HepG2 (cell line): ENCODE data around the gene ELAVL2. TPM values are rescaled to one million over a fixed set of nuclear protein-coding genes. Genes with fewer than 3 reads are reported as not detected.

Source experiments
- ATAC-seq: fragments of 200-7000 bp; cut with Tn5 transposase; 3 replicates; pipeline ENCODE4 v1.9.1; 2020; ENCODE audit warnings: mild to moderate bottlenecking, moderate library complexity
- BruUV-seq: library from RNA; stranded (reverse); fragments of 400-500 nt; replicated peaks from 2 replicates; lab custom pipeline; 2021; lab: Mats Ljungman, UMichigan
- CTCF ChIA-PET: fragments of 300-600 bp; formaldehyde crosslinking; extraction: SDS; loops from one replicate; lab custom pipeline; 2021; ENCODE audit warnings: low total read pairs, inconsistent platforms, low intra/inter-chr PET ratio; lab: Yijun Ruan, JAX
- POLR2A ChIA-PET: fragments of 350-600 bp; sonication (Branson Sonifier 250); formaldehyde crosslinking; loops from one replicate; lab custom pipeline; 2020; ENCODE audit warnings: antibody characterized with exemption, inconsistent platforms; lab: Yijun Ruan, JAX
- DNase-seq: peaks from one replicate; pipeline ENCODE4 v3.0.0-alpha.2; 2015; ENCODE audit warnings: low spot score
- FAIRE-seq: peaks from 3 replicates; lab custom pipeline; 2011; peaks lifted over from hg19 to GRCh38; lab: Jason Lieb, UNC
- H2AFZ ChIP-seq: one replicate; pipeline ENCODE4 v1.6.1; 2011; ENCODE audit warnings: low read length, inconsistent platforms
- H3K27ac ChIP-seq: fragments of 300-600 bp; 3 replicates; pipeline ENCODE4 v1.8.0; 2011; ENCODE audit warnings: mixed run types, mild to moderate bottlenecking, mixed read lengths, low read length, inconsistent platforms; ENCODE audit not compliant: insufficient read depth; ENCODE audit errors: extremely low read length
- H3K27me3 ChIP-seq, 2 experiments: fragments of 200-600 bp in 1 of 2; 2 replicates in 1 of 2; 3 replicates in 1 of 2; pipeline versions ENCODE4 v1.6.0 to v1.8.0; 2011; ENCODE audit warnings: low read length in 2 of 2, mild to moderate bottlenecking in 2 of 2, moderate library complexity in 2 of 2, inconsistent platforms in 1 of 2; ENCODE audit not compliant: insufficient read depth in 2 of 2, control insufficient read depth in 1 of 2
- H3K36me3 ChIP-seq, 2 experiments: fragments of 200-600 bp in 1 of 2; replicated peaks in 1 of 2; 2 replicates in 1 of 2; 3 replicates in 1 of 2; pipeline versions ENCODE4 v1.5.1 to v1.8.0; 2011; ENCODE audit warnings: low read length in 2 of 2, inconsistent platforms in 1 of 2; ENCODE audit not compliant: insufficient read depth in 2 of 2, control insufficient read depth in 1 of 2
- H3K4me1 ChIP-seq: 2 replicates; pipeline ENCODE4 v1.5.1; 2012; ENCODE audit warnings: low read length, inconsistent platforms; ENCODE audit not compliant: insufficient read depth
- H3K4me2 ChIP-seq: 2 replicates; pipeline ENCODE4 v1.6.0; 2011; ENCODE audit warnings: low read depth, low read length, inconsistent platforms
- H3K4me3 ChIP-seq, 3 experiments: fragments of 200-600 bp in 1 of 3; sonication (generic), shearing (Covaris generic) in 1 of 3; replicated peaks in 1 of 3; 2 replicates each; pipeline ENCODE4 v1.5.1; 2011 to 2016; ENCODE audit warnings: low read length in 3 of 3, inconsistent platforms in 2 of 3, low read depth in 2 of 3, mild to moderate bottlenecking in 2 of 3, control low read depth in 1 of 3, mixed read lengths in 1 of 3; ENCODE audit not compliant: insufficient read depth in 1 of 3
- H3K79me2 ChIP-seq: one replicate; pipeline ENCODE4 v1.6.1; 2011; ENCODE audit warnings: low read length, inconsistent platforms; ENCODE audit not compliant: insufficient read depth
- H3K9ac ChIP-seq: 2 replicates; pipeline ENCODE4 v1.6.0; 2011; ENCODE audit warnings: mild to moderate bottlenecking, low read depth, low read length, inconsistent platforms; ENCODE audit not compliant: insufficient read depth
- H3K9me3 ChIP-seq: 2 replicates; pipeline ENCODE4 v1.5.1; 2012; ENCODE audit warnings: mild to moderate bottlenecking, low read length
- H4K20me1 ChIP-seq: 2 replicates; pipeline ENCODE4 v1.6.0; 2011; ENCODE audit warnings: inconsistent platforms, mild to moderate bottlenecking, low read length, moderate library complexity; ENCODE audit not compliant: insufficient read depth
- ELK4 ChIP-seq: sonication (generic); formaldehyde crosslinking; IDR thresholded peaks from 2 replicates; pipeline ENCODE4 v1.9.0; 2021; ENCODE audit warnings: missing genetic modification reagents, borderline replicate concordance
- MNT ChIP-seq: fragments of 450-650 bp; IDR thresholded peaks from 2 replicates; pipeline ENCODE4 v1.6.1; 2016
- PHF20 ChIP-seq: sonication (generic); formaldehyde crosslinking; IDR thresholded peaks from 2 replicates; pipeline ENCODE4 v1.5.0; 2020; ENCODE audit warnings: mild to moderate bottlenecking, missing genetic modification reagents
- SUZ12 ChIP-seq: fragments of 150-350 bp; IDR thresholded peaks from 2 replicates; pipeline ENCODE4 v1.6.1; 2014; ENCODE audit warnings: low read depth, low read length
- ZFAT ChIP-seq: sonication (generic); formaldehyde crosslinking; conservative IDR thresholded peaks from 2 replicates; pipeline ENCODE4 v1.8.1; 2023; ENCODE audit warnings: missing genetic modification reagents, inconsistent platforms
- ZNF354B ChIP-seq: sonication (generic); formaldehyde crosslinking; IDR thresholded peaks from 2 replicates; pipeline ENCODE4 v1.8.0; 2022; ENCODE audit warnings: mild to moderate bottlenecking, missing genetic modification reagents
- ZNF605 ChIP-seq: sonication (generic); formaldehyde crosslinking; IDR thresholded peaks from 2 replicates; pipeline ENCODE4 v1.8.0; 2022; ENCODE audit warnings: mild to moderate bottlenecking, missing genetic modification reagents
- WGBS: methylation state at CpG from one replicate; pipeline ENCODE4 v1.1.6; 2017; ENCODE audit warnings: low lambda C conversion rate; 5-methylcytosine and 5-hydroxymethylcytosine counted together
- in situ Hi-C: cut with HindIII; loops from 2 replicates; pipeline ENCODE4 v1.10.0; 2017; ENCODE audit warnings: low pct_unique_long_range_greater_than_20kb; ENCODE audit not compliant: extremely low pct_ligation_motif_present
- intact Hi-C: fragments of 100-400 bp; cut with micrococcal nuclease; formaldehyde crosslinking; loops from one replicate; pipeline ENCODE4 v1.10.0; 2022; ENCODE audit not compliant: unreplicated experiment
- polyA plus RNA-seq, 8 experiments: library from polyadenylated mRNA; depleted of rRNA in 3 of 8; stranded (reverse) in 7 of 8; unstranded in 1 of 8; fragments of >200 nt; fragmentation: Illumina TruSeq in 4 of 8; extraction: Trizol in 4 of 8; gene quantifications; 2 replicates each; pipeline versions ENCODE4 v1.2.1 to v1.2.3, GENCODE V29; 2011 to 2016; ENCODE audit warnings: low read depth in 4 of 8, missing spikeins in 1 of 8, mixed read lengths in 1 of 8; ENCODE audit not compliant: insufficient read depth in 1 of 8
- total RNA-seq, 5 experiments: library from RNA; depleted of rRNA; stranded (reverse); fragments of >200 nt; fragmentation: Illumina TruSeq; extraction: Trizol; gene quantifications; 2 replicates each; pipeline ENCODE4 v1.2.3, GENCODE V29; 2016; ENCODE audit warnings: low read depth in 1 of 5

Gene ELAVL2
- total and polyA plus RNA-seq, 2 of the 13 experiments (the other 11 are each of a cell fraction or from before 2014, with no cell fraction given), result not detected

GRCh38 chr9:23769307-23769935 is 56.6 kb downstream of the ELAVL2 start (continued):
- TF ChIP-seq ELK4 (no peak), ZFAT (CRISPR knock-in tag) (no peak), PHF20 (CRISPR knock-in tag) (no peak), SUZ12 (no peak), MNT (no peak), ZNF605 (no peak)

GRCh38 chr9:23768861-23769260 is 57.2 kb downstream of the ELAVL2 start:
- no TSS peak for BruUV-seq
- Histone ChIP-seq H3K27me3 (no peaks in the 10 kb centered on the region), H3K9ac (no peak overlapping the region), H4K20me1 (no peaks in the 10 kb centered on the region)
- FAIRE-seq, result no peak
- WGBS, result 0% methylated on average over 2 of the region's 2 CpGs
- POLR2A ChIA-PET, result no interaction called here
- no peak for TF ChIP-seq ZNF354B (CRISPR knock-in tag)
- TF ChIP-seq, all 625 proteins: peak for 0
- Histone ChIP-seq H3K4me2 (no peak overlapping the region), H3K27ac (no peak overlapping the region), H2AFZ (no peak overlapping the region), H3K4me1 (no peaks in the 10 kb centered on the region), H3K36me3 (no peaks in the 10 kb centered on the region), H3K4me3 (no peak overlapping the region), H3K9me3 (no peaks in the 10 kb centered on the region), H3K79me2 (no peaks in the 10 kb centered on the region)
- DNase-seq, result no peak
- no peak for ATAC-seq
- intact Hi-C loops, result no loop called here
- in situ Hi-C loops, result no loop called here
- CTCF ChIA-PET, result no interaction called here
